H1 (cell line): ENCODE measurements around the gene LYPD6B. TPM values are rescaled to one million over a fixed set of nuclear protein-coding genes. Genes with fewer than 3 reads are reported as not detected.

Experiments
- CTCF ChIA-PET: fragments of 300-600 bp; sonication (Branson Sonifier 250); formaldehyde crosslinking; loops from one replicate; lab custom pipeline; 2021; ENCODE audit not compliant: partially characterized antibody; lab: Charles Lee
- POLR2A ChIA-PET: fragments of 300-600 bp; sonication (Branson Sonifier 250); formaldehyde crosslinking; loops from one replicate; lab custom pipeline; 2021; ENCODE audit warnings: inconsistent platforms; ENCODE audit not compliant: partially characterized antibody; lab: Charles Lee
- DNase-seq, 2 experiments: peaks; one replicate each; pipeline versions ENCODE4 v3.0.0 to v3.0.0-alpha.2; 2010 to 2022; ENCODE audit warnings: low spot score in 2 of 2, low read depth in 1 of 2, mixed read lengths in 1 of 2
- FAIRE-seq: peaks from 2 replicates; lab custom pipeline; 2011; peaks lifted over from hg19 to GRCh38; lab: Jason Lieb, UNC
- H2AFZ ChIP-seq: 2 replicates; pipeline ENCODE4 v1.8.1; 2012; ENCODE audit warnings: low read length, inconsistent platforms
- H2AK5ac ChIP-seq: 2 replicates; pipeline ENCODE4 v1.6.1; 2013; ENCODE audit warnings: low read depth, low read length
- H2BK120ac ChIP-seq: replicated peaks from 2 replicates; pipeline ENCODE3; 2013; ENCODE audit warnings: low read depth, low read length, inconsistent platforms
- H2BK12ac ChIP-seq: 2 replicates; pipeline ENCODE4 v1.6.1; 2013; ENCODE audit warnings: low read depth, low read length
- H2BK15ac ChIP-seq: 2 replicates; pipeline ENCODE4 v1.6.1; 2013; ENCODE audit warnings: low read length
- H2BK20ac ChIP-seq: 2 replicates; pipeline ENCODE4 v1.6.1; 2013; ENCODE audit warnings: low read length
- H2BK5ac ChIP-seq: 2 replicates; pipeline ENCODE4 v1.6.1; 2013; ENCODE audit warnings: low read depth, low read length
- H3K14ac ChIP-seq: 2 replicates; pipeline ENCODE4 v1.6.1; 2013; ENCODE audit warnings: inconsistent platforms; ENCODE audit not compliant: insufficient read length
- H3K18ac ChIP-seq: 2 replicates; pipeline ENCODE4 v1.6.1; 2013; ENCODE audit warnings: low read length; ENCODE audit errors: extremely low read depth
- H3K23ac ChIP-seq: 2 replicates; pipeline ENCODE4 v1.6.1; 2013; ENCODE audit warnings: inconsistent platforms; ENCODE audit not compliant: insufficient read length
- H3K23me2 ChIP-seq: 2 replicates; pipeline ENCODE4 v1.6.1; 2013; ENCODE audit warnings: low read depth, low read length
- H3K27ac ChIP-seq: 2 replicates; pipeline ENCODE4 v1.6.1; 2011; ENCODE audit warnings: low read depth, low read length, inconsistent platforms
- H3K27me3 ChIP-seq, 4 experiments: replicated peaks in 1 of 4; 1 replicate in 1 of 4; 2 replicates in 3 of 4; pipeline versions ENCODE4 v1.6.1 to v1.8.1; 2011 to 2013; ENCODE audit warnings: low read length in 3 of 4, mild to moderate bottlenecking in 3 of 4, inconsistent platforms in 2 of 4, mixed read lengths in 2 of 4, moderate library complexity in 1 of 4; ENCODE audit not compliant: control insufficient read depth in 3 of 4, insufficient read depth in 3 of 4; ENCODE audit errors: extremely low read depth in 1 of 4
- H3K36me3 ChIP-seq, 4 experiments: 2 replicates each; pipeline versions ENCODE4 v1.6.1 to v1.8.1; 2011 to 2013; ENCODE audit warnings: mild to moderate bottlenecking in 4 of 4, low read length in 3 of 4, moderate library complexity in 2 of 4, control low read depth in 1 of 4, inconsistent platforms in 1 of 4; ENCODE audit not compliant: insufficient read depth in 4 of 4, control insufficient read depth in 2 of 4
- H3K4ac ChIP-seq: replicated peaks from 2 replicates; pipeline ENCODE3; 2013; ENCODE audit warnings: low read length, low read depth, mixed read lengths, inconsistent platforms; ENCODE audit not compliant: insufficient read length
- H3K4me1 ChIP-seq, 4 experiments: replicated peaks in 1 of 4; 1 replicate in 1 of 4; 2 replicates in 3 of 4; pipeline versions ENCODE4 v1.6.1 to v1.8.1; 2011 to 2013; ENCODE audit warnings: low read length in 3 of 4, inconsistent platforms in 2 of 4, mixed read lengths in 1 of 4; ENCODE audit not compliant: insufficient read depth in 4 of 4, control insufficient read depth in 3 of 4
- H3K4me2 ChIP-seq, 2 experiments: 2 replicates each; pipeline versions ENCODE4 v1.6.1 to v1.8.1; 2011 to 2013; ENCODE audit warnings: low read depth in 2 of 2, low read length in 2 of 2, control low read depth in 1 of 2, inconsistent platforms in 1 of 2, mild to moderate bottlenecking in 1 of 2; ENCODE audit not compliant: insufficient read depth in 1 of 2
- H3K4me3 ChIP-seq, 4 experiments: fragments of 200-600, 300-600 bp in 1 of 4; sonication (generic), shearing (Covaris generic), sonication (Bioruptor Twin) in 1 of 4; 2 replicates each; pipeline versions ENCODE4 v1.5.1 to v1.8.1; 2011 to 2016; ENCODE audit warnings: low read length in 4 of 4, low read depth in 3 of 4, control low read depth in 2 of 4, inconsistent platforms in 2 of 4, mild to moderate bottlenecking in 2 of 4, mixed read lengths in 1 of 4, moderate library complexity in 1 of 4; ENCODE audit not compliant: insufficient read depth in 2 of 4; ENCODE audit errors: extremely low read depth in 1 of 4
- H3K56ac ChIP-seq: replicated peaks from 2 replicates; pipeline ENCODE3; 2013; ENCODE audit warnings: low read depth, mild to moderate bottlenecking, mixed read lengths, low read length, inconsistent platforms; ENCODE audit not compliant: insufficient read length
- H3K79me1 ChIP-seq: 2 replicates; pipeline ENCODE4 v1.6.1; 2013; ENCODE audit warnings: low read depth, low read length, control low read depth
- H3K79me2 ChIP-seq, 2 experiments: 2 replicates each; pipeline versions ENCODE4 v1.6.1 to v1.8.1; 2012 to 2013; ENCODE audit warnings: low read length in 2 of 2, mild to moderate bottlenecking in 2 of 2, inconsistent platforms in 1 of 2; ENCODE audit not compliant: insufficient read depth in 2 of 2, control insufficient read depth in 1 of 2
- H3K9ac ChIP-seq, 4 experiments: replicated peaks in 1 of 4; 1 replicate in 1 of 4; 2 replicates in 3 of 4; pipeline versions ENCODE4 v1.6.1 to v1.8.1; 2011 to 2013; ENCODE audit warnings: low read depth in 3 of 4, low read length in 3 of 4, control low read depth in 2 of 4, mild to moderate bottlenecking in 2 of 4, moderate library complexity in 2 of 4, inconsistent platforms in 1 of 4; ENCODE audit errors: extremely low read depth in 1 of 4
- H3K9me3 ChIP-seq, 2 experiments: 2 replicates each; pipeline versions ENCODE4 v1.6.1 to v1.8.1; 2012 to 2013; ENCODE audit warnings: mild to moderate bottlenecking in 2 of 2, moderate library complexity in 2 of 2, control low read depth in 1 of 2, inconsistent platforms in 1 of 2, low read depth in 1 of 2, low read length in 1 of 2, mixed read lengths in 1 of 2; ENCODE audit not compliant: insufficient read depth in 2 of 2
- H4K20me1 ChIP-seq, 2 experiments: replicated peaks in 1 of 2; 2 replicates each; pipeline versions ENCODE3 to v1.8.1; 2011 to 2013; ENCODE audit warnings: inconsistent platforms in 2 of 2, low read length in 2 of 2, mild to moderate bottlenecking in 1 of 2; ENCODE audit not compliant: insufficient read depth in 2 of 2, control insufficient read depth in 1 of 2
- H4K5ac ChIP-seq: 2 replicates; pipeline ENCODE4 v1.6.1; 2013; ENCODE audit warnings: low read length, low read depth, mixed read lengths, inconsistent platforms; ENCODE audit not compliant: insufficient read length
- H4K8ac ChIP-seq: 2 replicates; pipeline ENCODE4 v1.8.0; 2013; ENCODE audit warnings: mild to moderate bottlenecking, moderate library complexity, low read length, inconsistent platforms; ENCODE audit not compliant: insufficient read depth; ENCODE audit errors: extremely low read depth
- H4K91ac ChIP-seq: replicated peaks from 2 replicates; pipeline ENCODE3; 2013; ENCODE audit warnings: low read length, mixed read lengths, inconsistent platforms; ENCODE audit not compliant: insufficient read length
- BACH1 ChIP-seq: IDR thresholded peaks from 2 replicates; pipeline ENCODE4 v1.6.1; 2012; ENCODE audit warnings: low read length, improper control_type of control experiment
- CHD2 ChIP-seq: IDR thresholded peaks from 2 replicates; pipeline ENCODE4 v1.6.1; 2012; ENCODE audit warnings: low read length, improper control_type of control experiment
- HDAC2 ChIP-seq, 2 experiments: fragments of 300-600 bp in 1 of 2; sonication (generic) in 1 of 2; IDR thresholded peaks; 2 replicates each; pipeline ENCODE4 v1.6.1; 2011 to 2012; ENCODE audit warnings: low read depth in 2 of 2, low read length in 2 of 2, mild to moderate bottlenecking in 2 of 2, moderate library complexity in 2 of 2, borderline replicate concordance in 1 of 2, inconsistent platforms in 1 of 2
- KDM1A ChIP-seq: fragments of 200-600, 300-600 bp; sonication (generic); IDR thresholded peaks from 2 replicates; pipeline ENCODE4 v1.7.1; 2016; ENCODE audit warnings: mild to moderate bottlenecking, low read length, borderline replicate concordance
- KDM5A ChIP-seq: fragments of 200-600 bp; IDR thresholded peaks from 2 replicates; pipeline ENCODE4 v1.7.1; 2012; ENCODE audit warnings: mild to moderate bottlenecking, low read length, inconsistent platforms, mixed read lengths
- NRF1 ChIP-seq: IDR thresholded peaks from 2 replicates; pipeline ENCODE4 v1.6.1; 2011; ENCODE audit warnings: mild to moderate bottlenecking, low read depth, low read length, improper control_type of control experiment
- RNF2 ChIP-seq: fragments of 200-900, 300-1000 bp; sonication (generic); IDR thresholded peaks from 2 replicates; pipeline ENCODE4 v1.7.1; 2016; ENCODE audit warnings: borderline replicate concordance, low read depth, mild to moderate bottlenecking, antibody characterized with exemption, low read length; ENCODE audit not compliant: poor library complexity, severe bottlenecking; ENCODE audit errors: missing control alignments
- RXRA ChIP-seq: IDR thresholded peaks from 2 replicates; pipeline ENCODE4 v1.6.1; 2011; ENCODE audit warnings: low read depth, mild to moderate bottlenecking, low read length, moderate library complexity; ENCODE audit not compliant: insufficient read depth
- SIX5 ChIP-seq: IDR thresholded peaks from 2 replicates; pipeline ENCODE4 v1.6.1; 2011; ENCODE audit warnings: mild to moderate bottlenecking, low read depth, low read length
- SP4 ChIP-seq: IDR thresholded peaks from 2 replicates; pipeline ENCODE4 v1.6.1; 2012; ENCODE audit warnings: low read length, inconsistent platforms
- SUZ12 ChIP-seq: fragments of 200-600 bp; sonication (generic); IDR thresholded peaks from 2 replicates; pipeline ENCODE4 v1.6.1; 2012; ENCODE audit warnings: mild to moderate bottlenecking, inconsistent platforms, low read length, moderate library complexity, mixed read lengths
- WGBS, 2 experiments: shearing (Covaris generic) in 1 of 2; methylation state at CpG; one replicate each; pipeline versions ENCODE4 v1.1.6 to v1.1.7; 2013 to 2015; ENCODE audit warnings: low lambda C conversion rate in 2 of 2, mixed read lengths in 2 of 2, inconsistent platforms in 1 of 2, low coverage in 1 of 2, missing lambda C conversion rate in 1 of 2; ENCODE audit not compliant: insufficient replicate concordance in 2 of 2, insufficient coverage in 1 of 2, insufficient read length in 1 of 2; ENCODE audit errors: extremely low coverage in 1 of 2, missing lambda C conversion rate in 1 of 2; 5-methylcytosine and 5-hydroxymethylcytosine counted together
- polyA plus RNA-seq, 7 experiments: library from polyadenylated mRNA; depleted of rRNA in 3 of 7; stranded (reverse) in 5 of 7; unstranded in 2 of 7; fragments of >200 nt in 5 of 7; fragments of 200-250 nt in 2 of 7; gene quantifications; 1 replicate in 5 of 7; 2 replicates in 1 of 7; 4 replicates in 1 of 7; pipeline versions ENCODE4 v1.2.1 to v1.2.3, GENCODE V29; 2011 to 2013; ENCODE audit warnings: missing spikeins in 2 of 7, mixed read lengths in 2 of 7
- total RNA-seq: library from RNA; stranded (reverse); fragmentation: NEBNext Ultra II Directional; extraction: Animal tissue kit (Norgen Biotek cat#: 25700); gene quantifications from 2 replicates; pipeline ENCODE4 v1.2.1, GENCODE V29; 2021
- TF ChIP-seq, protein P1 (sequence below): IDR thresholded peaks from 2 replicates; pipeline ENCODE4 v1.6.1; 2011; ENCODE audit warnings: low read depth, mild to moderate bottlenecking, low read length; ENCODE audit not compliant: insufficient read depth

LYPD6B gene
- total and polyA plus RNA-seq, 2 of the 8 experiments (the other 6 are each of a cell fraction or from before 2014, with no cell fraction given), result 2.2 to 3.5 TPM

DNA sequence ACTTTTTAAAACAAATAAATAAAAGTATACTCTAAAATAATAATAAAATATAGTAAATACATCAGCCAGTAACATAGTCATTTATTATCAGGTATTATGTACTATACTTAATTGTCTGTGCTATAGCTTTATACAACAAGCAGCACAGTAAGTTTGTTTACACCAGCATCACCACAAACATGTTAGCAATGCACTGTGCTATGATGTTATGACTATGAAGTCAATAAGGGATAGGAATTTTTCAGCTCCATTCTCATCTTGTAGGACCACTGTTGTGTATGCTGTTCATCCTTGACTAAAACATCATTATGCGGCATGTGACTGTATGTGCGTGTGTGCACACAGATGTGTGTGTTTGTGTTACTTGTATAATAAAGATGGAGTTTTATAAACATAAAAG is 137.5 kb downstream of the LYPD6B start:
- WGBS, 2 experiments, result 92% methylated on average over 2 of the region's 2 CpGs; no CpG with 5 or more reads in 1 of the 2 experiments
- no peak for FAIRE-seq

More for the DNA sequence above, 137.5 kb downstream of the LYPD6B start:
- no peak overlapping the region for H3K4me3 ChIP-seq
- no peak overlapping the region for H2BK20ac ChIP-seq
- no peak overlapping the region for H2AFZ ChIP-seq
- ChIA-PET POLR2A (no interaction called here), CTCF (interaction anchor here (1.0 to 1.7 kb wide), 2 partner anchors 11 to 159 kb away, joined by 3 to 4 read pairs; no protein-coding TSS in a partner anchor)
- no peak overlapping the region for H3K4ac ChIP-seq
- H2BK12ac ChIP-seq, result no peak overlapping the region
- H3K4me2 ChIP-seq, result no peak overlapping the region
- DNase-seq, result no peak
- no peaks in the 10 kb centered on the region for H3K9me3 ChIP-seq
- TF ChIP-seq SUZ12, result no peak
- TF ChIP-seq KDM5A, result no peak
- TF ChIP-seq, protein P1, sequence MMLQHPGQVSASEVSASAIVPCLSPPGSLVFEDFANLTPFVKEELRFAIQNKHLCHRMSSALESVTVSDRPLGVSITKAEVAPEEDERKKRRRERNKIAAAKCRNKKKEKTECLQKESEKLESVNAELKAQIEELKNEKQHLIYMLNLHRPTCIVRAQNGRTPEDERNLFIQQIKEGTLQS, result no peak
- no peak for TF ChIP-seq SP4
- TF ChIP-seq SIX5, result no peak
- no peak for TF ChIP-seq RXRA
- no peak for TF ChIP-seq NRF1
- TF ChIP-seq CHD2, result no peak
- TF ChIP-seq KDM1A, result no peak
- TF ChIP-seq BACH1, result no peak
- no peak for TF ChIP-seq HDAC2 (IDR thresholded peaks at IDR 0.05; ENCODE audit: borderline replicate concordance in 1 of 2, low read depth in 2 of 2, low read length in 2 of 2)
- no peak for TF ChIP-seq RNF2
- H3K18ac ChIP-seq, result no peak overlapping the region
- H3K14ac ChIP-seq, result no peak overlapping the region
- no peak overlapping the region for H4K91ac ChIP-seq
- no peak overlapping the region for H3K27ac ChIP-seq
- no peak overlapping the region for H2BK5ac ChIP-seq
- H3K23ac ChIP-seq, result no peak overlapping the region
- no peaks in the 10 kb centered on the region for H3K36me3 ChIP-seq
- H4K8ac ChIP-seq, result no peak overlapping the region
- no peaks in the 10 kb centered on the region for H3K23me2 ChIP-seq
- H4K5ac ChIP-seq, result no peak overlapping the region
- no peak overlapping the region for H3K56ac ChIP-seq
- no peaks in the 10 kb centered on the region for H3K79me1 ChIP-seq
- no peak overlapping the region for H2AK5ac ChIP-seq
- H3K4me1 ChIP-seq, result no peaks in the 10 kb centered on the region
- no peak overlapping the region for H2BK120ac ChIP-seq
- no peaks in the 10 kb centered on the region for H3K79me2 ChIP-seq
- H3K9ac ChIP-seq, result no peak overlapping the region
- H4K20me1 ChIP-seq, result no peaks in the 10 kb centered on the region
- H3K27me3 ChIP-seq, result no peaks in the 10 kb centered on the region
- H2BK15ac ChIP-seq, result no peak overlapping the region
